Esophagus squamous epithelium (tissue), 4 donors: ENCODE results near the gene RFNG.

Experiments used
- POLR2A ChIP-seq, 4 donors: fragments of 450-650 bp; IDR thresholded peaks; one replicate each; pipeline ENCODE4 v1.6.1; 2017; ENCODE audit warnings: antibody characterized with exemption in 4 of 4, mild to moderate bottlenecking in 4 of 4, moderate library complexity in 3 of 4
- TF ChIP-seq, protein P1 (sequence below), 6 experiments: fragments of 450-650 bp in 4 of 6; fragments of 200-600 bp in 2 of 6; sonication (generic) in 2 of 6; IDR thresholded peaks; one replicate each; pipeline ENCODE4 v1.5.1; 2016 to 2019; ENCODE audit warnings: antibody characterized with exemption in 6 of 6, mild to moderate bottlenecking in 4 of 6, moderate library complexity in 4 of 6

DNA sequence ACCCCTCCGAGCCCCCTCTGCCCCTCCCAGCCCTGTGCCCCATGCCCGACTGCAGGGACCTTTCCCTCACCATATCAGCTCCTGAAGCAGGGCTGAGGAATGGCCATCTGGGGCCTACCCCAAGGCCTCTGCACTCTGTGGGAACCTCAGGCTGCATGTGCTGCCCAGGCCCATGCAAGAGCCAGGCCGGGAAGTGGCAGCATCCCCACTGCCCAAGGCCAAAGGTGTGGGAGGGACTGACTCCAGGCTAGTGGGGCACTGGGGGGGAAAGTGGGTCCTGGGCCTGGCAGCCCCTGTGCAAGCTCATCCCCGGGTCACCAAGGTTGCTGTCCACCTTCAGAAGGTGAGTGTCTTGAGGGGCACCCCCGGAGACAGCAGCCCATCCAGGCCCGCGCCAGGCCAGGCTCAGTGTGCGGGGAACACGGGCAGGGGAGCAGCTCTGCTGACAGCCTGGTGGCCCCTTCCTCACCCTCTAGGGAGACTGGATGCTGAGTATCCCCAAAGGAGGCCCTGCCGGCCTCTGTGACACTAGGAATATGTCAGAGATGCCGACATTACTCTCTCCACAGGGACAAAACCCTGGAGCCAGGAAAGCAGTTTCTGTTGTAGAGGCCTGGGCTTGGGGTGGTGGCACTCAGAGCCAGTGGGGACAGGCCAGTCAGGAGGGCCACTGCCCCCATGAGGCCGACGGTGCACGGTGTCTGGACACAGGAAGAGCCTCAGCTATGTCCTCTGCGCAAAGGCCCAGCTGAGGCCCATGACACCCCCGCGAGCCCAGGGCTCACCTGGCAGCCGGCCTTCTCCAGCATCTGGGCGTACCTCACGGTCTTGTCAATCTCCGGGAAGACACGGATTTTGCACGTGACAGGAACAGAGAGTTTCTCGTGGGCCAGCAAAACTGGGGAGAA, 10.7 kb upstream of the RFNG start:
- TF ChIP-seq, protein P1, sequence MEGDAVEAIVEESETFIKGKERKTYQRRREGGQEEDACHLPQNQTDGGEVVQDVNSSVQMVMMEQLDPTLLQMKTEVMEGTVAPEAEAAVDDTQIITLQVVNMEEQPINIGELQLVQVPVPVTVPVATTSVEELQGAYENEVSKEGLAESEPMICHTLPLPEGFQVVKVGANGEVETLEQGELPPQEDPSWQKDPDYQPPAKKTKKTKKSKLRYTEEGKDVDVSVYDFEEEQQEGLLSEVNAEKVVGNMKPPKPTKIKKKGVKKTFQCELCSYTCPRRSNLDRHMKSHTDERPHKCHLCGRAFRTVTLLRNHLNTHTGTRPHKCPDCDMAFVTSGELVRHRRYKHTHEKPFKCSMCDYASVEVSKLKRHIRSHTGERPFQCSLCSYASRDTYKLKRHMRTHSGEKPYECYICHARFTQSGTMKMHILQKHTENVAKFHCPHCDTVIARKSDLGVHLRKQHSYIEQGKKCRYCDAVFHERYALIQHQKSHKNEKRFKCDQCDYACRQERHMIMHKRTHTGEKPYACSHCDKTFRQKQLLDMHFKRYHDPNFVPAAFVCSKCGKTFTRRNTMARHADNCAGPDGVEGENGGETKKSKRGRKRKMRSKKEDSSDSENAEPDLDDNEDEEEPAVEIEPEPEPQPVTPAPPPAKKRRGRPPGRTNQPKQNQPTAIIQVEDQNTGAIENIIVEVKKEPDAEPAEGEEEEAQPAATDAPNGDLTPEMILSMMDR (IDR thresholded peaks at IDR 0.05): no peak
- no peak for TF ChIP-seq POLR2A (IDR thresholded peaks at IDR 0.05)
